ENCODE data around the gene TSPAN11.
"Not testable (repeated sequence)": the region's sequence is repeated elsewhere in the genome, so short reads cannot be mapped to it uniquely, and the experiment has no call there.

TSPAN11 gene

DNA sequence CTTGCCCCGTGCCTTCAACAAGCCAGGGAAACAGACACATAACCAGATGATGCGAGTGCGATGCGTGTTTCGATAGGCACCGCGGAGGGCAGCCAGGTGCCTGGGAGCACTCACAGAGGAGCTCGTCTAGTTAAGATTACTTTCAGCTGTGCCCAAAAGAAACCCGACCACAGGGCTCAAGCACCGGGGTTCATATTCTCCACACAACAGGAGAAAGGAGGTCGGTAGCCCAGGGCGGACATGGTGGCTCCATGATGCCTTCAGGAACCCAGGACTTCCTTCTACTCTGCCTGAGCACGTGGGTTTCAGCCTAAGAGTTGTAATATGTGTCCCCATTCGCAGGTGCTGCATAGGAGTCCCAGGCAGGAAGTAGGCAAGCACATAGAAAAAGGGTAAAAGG is 93.4 kb downstream of the TSPAN11 start:
- no peak for DNase-seq (ENCODE audit: low read depth)

DNA sequence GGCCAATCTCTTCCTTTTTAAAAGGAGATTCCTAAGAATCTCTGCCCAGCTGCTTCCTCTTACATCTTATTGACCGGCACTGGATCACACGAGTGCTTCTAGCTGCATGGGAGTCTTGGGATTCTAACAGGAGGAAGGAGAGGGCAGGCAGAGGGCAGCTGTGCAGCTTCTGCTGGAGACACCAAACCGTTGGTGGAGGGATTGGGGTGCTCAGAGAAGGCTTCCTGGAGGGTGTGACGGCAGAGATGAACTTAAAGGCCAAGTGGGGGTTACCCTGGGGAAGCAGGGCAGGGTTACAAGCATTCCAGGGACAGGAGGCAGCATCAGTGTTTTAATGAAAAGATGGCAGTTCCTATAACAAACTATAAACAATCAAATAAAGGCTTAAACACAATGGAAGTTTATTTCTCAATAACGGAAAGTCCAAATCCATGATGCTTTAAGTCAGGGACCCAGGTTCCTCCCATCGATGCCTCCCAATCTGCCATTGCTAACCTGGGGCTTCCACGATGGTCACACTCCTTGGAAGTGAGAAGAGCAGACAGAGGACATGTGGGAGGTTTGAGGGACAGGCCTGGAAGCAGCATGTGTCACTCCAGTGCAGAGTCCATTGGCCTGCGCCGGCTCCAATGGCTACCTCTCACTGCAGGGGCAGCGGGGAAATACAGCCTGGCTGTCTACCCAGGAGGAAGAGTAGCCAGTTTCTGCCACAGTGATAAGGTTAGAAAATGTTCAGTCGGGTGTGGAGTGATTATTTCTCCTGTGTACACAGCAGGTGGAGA is 94.0 kb downstream of the TSPAN11 start:
- no peak for DNase-seq (ENCODE audit: low read depth)

GRCh38 chr12:31021181-31021580 is 94.6 kb downstream of the TSPAN11 start:
- no peak for DNase-seq (ENCODE audit: low read depth)

DNA sequence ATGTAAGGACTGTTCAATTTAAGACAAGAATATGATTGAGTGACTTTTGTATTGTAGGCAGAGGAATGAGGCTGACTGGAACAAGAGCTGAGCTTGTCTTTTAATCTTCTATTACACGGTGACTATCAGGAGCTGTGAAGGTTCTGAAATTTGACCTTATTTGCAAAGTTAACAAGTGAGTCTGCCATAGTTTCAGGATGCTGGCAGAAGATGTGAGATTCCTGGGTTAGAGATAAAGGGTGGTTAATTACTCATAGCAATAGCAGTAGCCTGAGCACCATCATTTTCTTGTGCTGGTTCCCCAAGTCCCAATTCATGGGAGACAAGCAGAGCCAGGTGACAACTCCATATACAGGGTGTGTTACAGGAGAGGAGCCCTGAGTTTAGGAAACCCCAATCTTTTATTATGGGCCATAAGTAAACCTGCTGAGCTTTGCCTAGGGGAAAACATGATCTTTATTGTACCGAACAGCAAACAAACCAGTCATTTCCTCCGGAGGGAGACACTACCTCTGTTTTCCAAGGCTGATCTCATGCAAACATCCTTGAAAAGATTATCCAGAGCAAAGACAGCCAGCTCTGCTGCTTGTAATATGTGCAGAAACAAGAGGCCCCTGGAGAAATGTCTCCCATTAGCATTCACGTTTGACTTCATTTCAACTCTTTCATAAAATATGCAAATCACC is 95.4 kb downstream of the TSPAN11 start:
- no peak for DNase-seq (ENCODE audit: low read depth)

DNA sequence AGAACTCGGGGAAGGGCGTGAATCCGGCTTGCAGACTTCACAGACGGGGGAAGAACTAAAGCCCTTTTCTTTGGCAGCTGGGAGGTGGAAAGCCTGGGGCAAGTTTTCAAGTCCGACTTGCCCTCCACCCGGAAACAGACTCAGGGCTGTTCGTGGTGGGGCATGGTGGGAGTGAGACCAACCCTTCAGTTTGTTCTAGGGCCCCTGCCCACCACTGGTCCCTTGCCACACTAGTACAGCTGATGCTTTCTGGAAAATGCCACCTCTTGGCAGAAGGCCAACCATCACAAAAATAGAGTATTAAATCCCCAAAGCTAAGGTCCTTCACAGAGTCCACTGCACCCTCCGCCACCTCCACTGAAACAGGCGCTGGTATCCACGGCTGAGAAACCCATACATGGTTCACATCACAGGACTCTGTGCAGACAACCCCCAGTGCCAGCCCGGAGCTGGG is 96.8 kb downstream of the TSPAN11 start:
- no peak for DNase-seq (ENCODE audit: low read depth)

DNA sequence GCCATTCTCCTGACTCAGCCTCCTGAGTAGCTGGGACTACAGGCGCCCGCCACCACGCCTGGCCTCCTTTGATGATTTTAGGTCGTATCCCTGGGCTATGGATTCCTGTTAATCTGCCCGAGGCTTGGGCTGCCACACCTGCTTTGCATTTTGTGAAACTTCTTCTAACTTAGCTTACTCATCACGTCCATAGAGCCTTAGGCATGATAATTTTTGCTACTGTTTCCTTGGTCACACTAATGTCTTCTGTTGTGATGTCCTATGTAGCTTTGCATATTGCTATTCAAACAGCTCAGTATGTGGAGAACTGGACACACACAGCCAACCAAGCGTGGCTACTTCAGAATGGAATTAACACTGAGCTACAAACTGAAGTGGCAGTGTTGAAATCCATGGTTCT is 99.7 kb downstream of the TSPAN11 start:
- DNase-seq (ENCODE audit: low read depth), result no peak

DNA sequence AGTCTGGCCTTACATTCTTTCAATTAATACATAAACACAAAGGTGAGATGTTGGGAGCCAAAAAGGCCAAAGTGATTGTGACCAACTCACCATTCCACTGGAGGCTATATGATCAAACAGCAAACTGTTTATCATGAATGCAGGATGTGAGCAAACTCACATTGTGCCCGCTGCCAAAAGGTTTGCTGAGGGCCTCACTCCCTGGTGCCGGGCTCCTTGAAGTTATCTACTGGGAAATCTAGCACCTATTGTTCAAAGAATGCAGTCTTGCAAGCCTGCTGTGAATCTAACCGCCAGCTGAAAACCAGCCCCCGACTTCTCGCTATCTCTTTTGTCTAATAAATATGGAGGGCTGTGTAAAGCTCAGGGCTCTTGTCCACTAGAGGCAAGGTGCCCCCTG is 100.5 kb downstream of the TSPAN11 start:
- DNase-seq (ENCODE audit: low read depth), result not testable (repeated sequence)

- DNase-seq (ENCODE audit: low read depth), result no peak
These were observed 102.9 kb downstream of the TSPAN11 start for GRCh38 chr12:31029468-31029867.

DNA sequence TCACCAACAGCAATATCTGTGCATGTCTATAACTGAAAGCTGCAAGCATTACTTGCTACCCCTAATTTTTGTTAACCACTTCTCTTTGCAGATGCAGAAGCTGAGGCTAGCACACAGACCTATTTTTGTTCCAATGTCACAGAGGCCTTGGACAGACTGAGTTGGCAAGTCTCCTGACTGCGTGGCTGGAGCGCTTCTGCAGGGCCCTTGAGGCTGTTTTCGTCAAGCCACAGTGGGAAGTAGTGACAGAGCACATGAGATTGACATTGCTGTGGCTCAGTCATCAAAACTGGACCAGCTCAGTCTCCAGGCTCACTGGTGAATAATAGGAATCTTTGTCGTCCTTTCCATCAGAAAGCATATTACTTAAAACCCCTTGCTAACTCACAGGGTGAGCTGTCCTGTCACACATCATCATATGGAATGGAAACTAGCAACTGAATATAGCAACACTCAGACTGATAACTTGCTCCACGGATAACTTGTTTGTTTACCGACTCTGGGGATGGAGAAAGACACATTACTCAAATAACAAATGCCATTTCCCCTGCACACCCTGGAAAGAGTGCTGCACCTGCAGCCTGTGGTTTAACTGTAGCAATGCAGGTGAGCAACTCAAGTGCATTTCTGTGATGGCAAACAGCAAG is 103.5 kb downstream of the TSPAN11 start:
- no peak for DNase-seq (ENCODE audit: low read depth)

GRCh38 chr12:31031951-31032335 is 105.4 kb downstream of the TSPAN11 start:
- DNase-seq (ENCODE audit: low read depth), result no peak

DNA sequence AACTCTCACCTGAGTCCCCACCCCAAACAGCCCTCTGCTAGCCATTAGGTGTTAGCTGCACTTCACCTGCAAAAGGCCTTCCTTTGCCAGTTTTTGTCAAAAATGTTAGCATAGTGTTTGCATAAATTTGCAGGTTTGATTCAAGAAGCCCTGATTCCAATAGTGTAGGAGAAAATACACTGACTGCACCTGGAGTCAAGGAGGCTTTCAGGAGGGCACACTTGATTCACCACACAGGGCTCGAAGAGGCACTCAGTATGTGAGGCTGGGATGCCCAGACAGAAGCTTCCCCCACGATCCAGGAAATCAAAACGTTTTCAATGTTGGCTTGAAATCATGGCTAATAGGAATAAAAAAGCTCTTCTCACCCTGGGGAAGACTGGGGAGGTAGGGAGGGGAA is 106.6 kb downstream of the TSPAN11 start:
- no peak for DNase-seq (ENCODE audit: low read depth)

DNA sequence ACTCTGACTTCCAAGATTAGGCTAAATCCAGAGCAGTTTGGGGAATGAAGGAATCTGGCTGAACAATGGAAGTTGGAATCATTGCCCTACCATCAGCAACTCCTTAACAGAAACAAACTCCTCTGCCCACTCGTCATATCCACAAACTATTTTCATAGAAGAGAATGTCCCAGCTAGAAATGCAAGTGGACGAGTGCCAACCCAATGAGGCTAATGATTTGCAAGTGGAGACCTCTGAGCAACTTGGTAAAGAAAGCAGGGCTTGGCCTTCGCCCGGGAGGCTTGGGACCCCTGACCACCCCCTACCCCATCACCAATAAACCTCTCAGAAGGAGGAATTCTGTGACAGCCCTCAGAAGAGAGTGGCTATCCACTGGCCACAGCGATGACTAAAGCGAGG is 107.1 kb downstream of the TSPAN11 start:
- DNase-seq (ENCODE audit: low read depth), result no peak

DNA sequence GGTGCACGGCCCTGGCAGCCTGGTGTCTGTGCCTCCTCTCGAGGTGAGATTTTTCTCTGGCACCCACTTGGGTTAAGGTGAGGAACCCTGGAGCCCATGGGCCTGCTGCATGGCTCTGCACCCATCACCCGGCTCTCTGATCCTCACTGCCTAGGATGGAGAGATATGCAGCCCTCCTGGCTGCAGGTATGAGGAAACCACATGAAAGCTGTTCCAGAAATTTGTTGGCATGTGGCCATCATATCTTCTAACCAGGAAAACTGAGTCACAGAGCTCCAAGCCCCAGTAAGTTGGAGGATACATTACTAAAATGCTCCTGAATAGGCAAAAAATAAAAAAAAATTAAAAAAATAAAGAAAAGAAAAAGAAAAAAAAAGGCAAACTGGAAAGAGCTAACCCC is 107.8 kb downstream of the TSPAN11 start:
- no peak for DNase-seq (ENCODE audit: low read depth)

GRCh38 chr12:31035226-31035625 is 108.7 kb downstream of the TSPAN11 start:
- DNase-seq (ENCODE audit: low read depth), result no peak

DNA sequence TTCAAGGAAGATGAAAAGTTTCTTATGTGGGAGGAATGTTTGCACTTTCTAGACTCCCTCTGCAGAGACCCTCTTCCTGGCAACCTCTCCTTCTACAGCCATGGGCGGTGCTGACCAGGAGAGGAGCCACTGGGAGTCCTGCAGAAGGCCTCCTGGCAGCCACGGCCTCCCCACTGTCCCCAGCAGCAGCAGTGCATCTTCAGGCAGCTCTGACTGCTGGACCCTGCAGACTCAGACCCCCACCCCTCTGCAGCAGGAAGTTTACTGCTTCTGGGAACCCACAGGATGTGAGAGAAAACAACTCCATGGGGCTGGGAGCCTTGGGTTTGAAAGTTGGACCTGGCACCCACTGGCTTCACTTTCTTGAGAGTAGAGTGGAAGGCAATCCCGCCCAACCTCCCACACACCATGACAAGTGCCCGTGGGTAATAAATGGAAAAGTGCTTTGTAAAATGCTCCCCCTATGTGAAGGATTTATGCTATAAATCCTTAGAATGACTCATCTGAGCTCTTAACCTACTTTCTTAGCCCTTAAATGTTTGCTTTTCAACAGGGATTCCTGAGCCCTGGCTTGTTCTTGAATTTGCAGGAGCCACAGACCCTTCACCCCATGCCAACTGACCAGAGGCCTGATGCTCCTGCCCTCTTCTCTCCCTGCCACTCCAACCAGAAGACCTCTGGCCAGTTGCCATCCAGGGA is 109.6 kb downstream of the TSPAN11 start:
- DNase-seq (ENCODE audit: low read depth), result no peak

GRCh38 chr12:31037028-31037427 is 110.5 kb downstream of the TSPAN11 start:
- DNase-seq (ENCODE audit: low read depth), result no peak

- no peak for DNase-seq (ENCODE audit: low read depth)
These were observed 111.4 kb downstream of the TSPAN11 start for GRCh38 chr12:31037931-31038330.

GRCh38 chr12:31041033-31041564 is 114.6 kb downstream of the TSPAN11 start:
- DNase-seq (ENCODE audit: low read depth), result no peak
